GM12875 (cell line): ENCODE measurements around the gene DAB1.

Source experiments
- H3K4me3 ChIP-seq: one replicate; pipeline ENCODE4 v1.5.1; 2011; ENCODE audit warnings: low read depth, low read length, control low read depth
- CTCF ChIP-seq: IDR thresholded peaks from 2 replicates; pipeline ENCODE4 v1.5.1; 2011; ENCODE audit warnings: low read depth, mild to moderate bottlenecking, control low read depth, inconsistent platforms, low read length, moderate library complexity, borderline replicate concordance; ENCODE audit not compliant: insufficient read depth

The DAB1 gene

GRCh38 chr1:57218487-57219079 is 205.3 kb downstream of the DAB1 start:
- no peak for TF ChIP-seq CTCF
- H3K4me3 ChIP-seq = no peak overlapping the region

GRCh38 chr1:57217905-57218304 is 206.0 kb downstream of the DAB1 start:
- TF ChIP-seq CTCF = no peak
- no peak overlapping the region for H3K4me3 ChIP-seq

- TF ChIP-seq CTCF = no peak
- H3K4me3 ChIP-seq = no peak overlapping the region
These were observed 208.8 kb downstream of the DAB1 start for GRCh38 chr1:57214951-57215575.

GRCh38 chr1:57210881-57211280 is 213.0 kb downstream of the DAB1 start:
- no peak for TF ChIP-seq CTCF
- H3K4me3 ChIP-seq = no peak overlapping the region

GRCh38 chr1:57209495-57209894 is 214.4 kb downstream of the DAB1 start:
- H3K4me3 ChIP-seq = no peak overlapping the region
- TF ChIP-seq CTCF = no peak

- no peak for TF ChIP-seq CTCF
These were observed 215.0 kb downstream of the DAB1 start for GRCh38 chr1:57208741-57209302.

GRCh38 chr1:57206038-57206437 is 217.8 kb downstream of the DAB1 start:
- TF ChIP-seq CTCF = no peak
- no peak overlapping the region for H3K4me3 ChIP-seq

More at GRCh38 chr1:57208741-57209302, 215.0 kb downstream of the DAB1 start:
- no peak overlapping the region for H3K4me3 ChIP-seq
